ENCODE results near the gene PSMC3IP. TPM values are rescaled to one million over a fixed set of nuclear protein-coding genes. Genes with fewer than 3 reads are reported as not detected.
"Not testable (repeated sequence)": the region's sequence is repeated elsewhere in the genome, so short reads cannot be mapped to it uniquely, and the experiment has no call there.

Gene PSMC3IP
- total RNA-seq, 2 donors from 2014 or later, result 2.9 to 11.2 TPM

DNA sequence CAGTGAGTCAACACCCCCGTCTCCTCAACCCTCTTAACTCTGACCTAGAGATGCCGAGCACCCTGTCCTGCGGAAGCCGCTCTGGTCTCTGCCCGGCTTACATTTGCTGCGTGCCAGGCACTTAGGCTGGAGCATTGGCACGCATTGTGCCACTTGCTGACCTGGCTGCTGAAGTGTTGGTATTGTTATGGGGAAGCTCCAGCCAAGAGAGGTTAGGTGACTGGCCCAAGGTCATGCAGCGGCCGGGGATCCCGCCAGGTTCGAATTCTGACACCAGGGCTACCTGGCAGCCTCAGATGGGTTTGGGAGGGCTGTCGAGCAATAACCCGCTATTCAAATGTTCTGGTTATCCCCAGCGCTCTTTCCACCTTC lies 29.8 kb downstream of the PSMC3IP start:
- no peak for TF ChIP-seq POLR2A (IDR thresholded peaks at IDR 0.05)
- TF ChIP-seq, protein P1, sequence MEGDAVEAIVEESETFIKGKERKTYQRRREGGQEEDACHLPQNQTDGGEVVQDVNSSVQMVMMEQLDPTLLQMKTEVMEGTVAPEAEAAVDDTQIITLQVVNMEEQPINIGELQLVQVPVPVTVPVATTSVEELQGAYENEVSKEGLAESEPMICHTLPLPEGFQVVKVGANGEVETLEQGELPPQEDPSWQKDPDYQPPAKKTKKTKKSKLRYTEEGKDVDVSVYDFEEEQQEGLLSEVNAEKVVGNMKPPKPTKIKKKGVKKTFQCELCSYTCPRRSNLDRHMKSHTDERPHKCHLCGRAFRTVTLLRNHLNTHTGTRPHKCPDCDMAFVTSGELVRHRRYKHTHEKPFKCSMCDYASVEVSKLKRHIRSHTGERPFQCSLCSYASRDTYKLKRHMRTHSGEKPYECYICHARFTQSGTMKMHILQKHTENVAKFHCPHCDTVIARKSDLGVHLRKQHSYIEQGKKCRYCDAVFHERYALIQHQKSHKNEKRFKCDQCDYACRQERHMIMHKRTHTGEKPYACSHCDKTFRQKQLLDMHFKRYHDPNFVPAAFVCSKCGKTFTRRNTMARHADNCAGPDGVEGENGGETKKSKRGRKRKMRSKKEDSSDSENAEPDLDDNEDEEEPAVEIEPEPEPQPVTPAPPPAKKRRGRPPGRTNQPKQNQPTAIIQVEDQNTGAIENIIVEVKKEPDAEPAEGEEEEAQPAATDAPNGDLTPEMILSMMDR (IDR thresholded peaks at IDR 0.05), result no peak
- no peak for TF ChIP-seq POLR2AphosphoS5 (IDR thresholded peaks at IDR 0.05)
- DNase-seq (ENCODE audit: low spot score), result no peak
- Histone ChIP-seq H3K36me3 (no peaks in the 10 kb centered on the region), H3K4me1 (replicated peaks) (no peaks in the 10 kb centered on the region), H3K4me3 (no peak overlapping the region), H3K27me3 (replicated peaks; ENCODE audit: insufficient read depth) (no peaks in the 10 kb centered on the region), H3K9me3 (no peaks in the 10 kb centered on the region), H3K27ac (no peak overlapping the region)
- 87% methylated on average over 14 of the region's 14 CpGs for WGBS
- intact Hi-C loops (cut with DNase I), result no loop called here

DNA sequence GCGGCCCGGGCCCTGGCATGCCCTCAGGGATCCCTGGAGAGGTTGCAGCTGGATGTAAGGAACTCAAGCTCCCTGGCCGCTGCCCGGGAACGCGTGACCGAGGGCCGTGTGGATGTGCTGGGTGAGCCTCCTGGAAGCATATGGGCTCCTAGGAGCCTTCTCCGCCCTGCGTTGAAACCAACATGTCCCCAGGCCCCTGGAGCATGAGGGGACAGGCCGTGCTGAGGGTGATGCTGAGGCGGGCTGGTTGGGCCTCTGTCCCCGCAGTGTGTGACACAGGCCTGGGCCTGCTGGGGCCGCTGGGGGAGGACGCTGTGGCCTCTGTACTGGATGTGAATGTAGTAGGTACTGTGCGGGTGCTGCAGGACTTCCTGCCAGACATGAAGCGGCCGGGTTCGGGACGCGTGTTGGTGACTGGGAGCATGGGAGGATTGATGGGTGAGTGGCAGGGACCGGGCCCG lies 30.5 kb downstream of the PSMC3IP start:
- no peaks in the 10 kb centered on the region for H3K9me3 ChIP-seq
- H3K4me1 ChIP-seq (replicated peaks), result no peaks in the 10 kb centered on the region
- H3K27me3 ChIP-seq (replicated peaks; ENCODE audit: insufficient read depth), result no peaks in the 10 kb centered on the region
- H3K4me3 ChIP-seq, result no peak overlapping the region
- WGBS, result 71% methylated on average over 23 of the region's 23 CpGs
- no peak for DNase-seq (ENCODE audit: low spot score)
- no peak for TF ChIP-seq POLR2A (IDR thresholded peaks at IDR 0.05)
- TF ChIP-seq POLR2AphosphoS5 (IDR thresholded peaks at IDR 0.05), result no peak
- TF ChIP-seq, protein P1 (IDR thresholded peaks at IDR 0.05), result no peak
- intact Hi-C loops (cut with DNase I), result no loop called here
- no peak overlapping the region for H3K27ac ChIP-seq
- H3K36me3 ChIP-seq, result no peaks in the 10 kb centered on the region

DNA sequence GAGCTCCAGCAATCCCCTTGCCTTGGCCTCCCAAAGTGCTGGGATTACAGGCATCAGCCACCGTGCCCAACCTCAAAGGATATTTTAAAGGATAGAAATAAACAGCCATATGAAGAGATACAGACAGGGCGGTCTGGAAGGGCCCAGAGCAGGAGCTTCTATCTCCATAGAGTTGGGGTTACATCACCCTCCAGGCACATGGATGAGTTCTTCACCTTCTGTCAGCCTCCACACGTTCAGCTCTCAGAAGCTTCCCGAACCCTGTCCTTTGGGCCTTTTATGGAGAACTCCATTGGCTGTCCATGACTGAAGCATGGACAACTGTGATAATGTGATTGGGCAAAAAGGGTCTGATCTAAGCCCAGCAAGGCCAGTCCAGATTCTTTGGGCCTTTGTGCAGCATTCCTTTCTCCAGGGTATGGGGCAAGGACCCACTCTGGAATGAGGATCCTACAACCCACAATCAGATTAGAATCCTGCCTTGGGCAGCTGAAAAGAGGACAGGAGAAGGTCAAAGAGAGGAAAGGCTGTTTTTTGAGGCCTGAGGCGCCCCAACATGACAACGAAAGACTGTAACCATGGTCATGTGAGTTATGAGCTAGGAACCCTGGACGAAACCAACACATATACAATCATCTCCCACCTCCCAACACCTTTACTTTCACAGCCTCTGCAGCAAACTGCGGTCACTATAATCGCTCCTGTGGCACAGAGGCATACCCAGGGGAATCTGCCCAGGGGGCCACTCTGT lies 31.6 kb downstream of the PSMC3IP start:
- H3K27me3 ChIP-seq (replicated peaks; ENCODE audit: insufficient read depth); H3K27ac ChIP-seq; intact Hi-C loops (cut with DNase I); H3K4me1 ChIP-seq (replicated peaks); H3K36me3 ChIP-seq; DNase-seq (ENCODE audit: low spot score); H3K4me3 ChIP-seq; H3K9me3 ChIP-seq: not testable (repeated sequence)
- WGBS, result 88% methylated on average over 9 of the region's 9 CpGs

DNA sequence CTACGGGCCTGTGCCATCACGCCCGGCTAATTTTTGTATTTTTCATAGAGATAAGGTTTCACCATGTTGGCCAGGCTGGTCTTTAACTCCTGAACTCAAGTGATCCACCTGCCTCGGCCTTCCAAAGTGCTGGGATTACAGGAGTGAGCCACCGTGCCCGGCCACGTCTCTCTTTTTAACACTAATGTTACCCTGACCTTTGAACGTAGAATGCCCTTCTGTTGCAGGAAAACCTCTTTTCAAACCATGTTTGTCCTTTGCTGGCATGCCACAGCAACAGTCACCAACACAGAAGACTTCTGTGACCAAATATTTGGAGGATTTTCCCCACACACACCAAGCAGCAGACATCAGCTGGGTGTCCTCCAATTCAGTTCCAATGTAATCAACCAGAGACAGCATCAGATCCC lies 32.6 kb downstream of the PSMC3IP start:
- H3K4me3 ChIP-seq, result no peak overlapping the region
- H3K9me3 ChIP-seq, result no peaks in the 10 kb centered on the region
- intact Hi-C loops (cut with DNase I), result no loop called here
- TF ChIP-seq, protein P1 (IDR thresholded peaks at IDR 0.05), result no peak
- TF ChIP-seq POLR2A (IDR thresholded peaks at IDR 0.05) (no peak), POLR2AphosphoS5 (IDR thresholded peaks at IDR 0.05) (no peak)
- H3K27ac ChIP-seq, result no peak overlapping the region
- WGBS, result 78% methylated on average over 8 of the region's 8 CpGs
- H3K4me1 ChIP-seq (replicated peaks), result no peaks in the 10 kb centered on the region
- H3K27me3 ChIP-seq (replicated peaks; ENCODE audit: insufficient read depth), result no peaks in the 10 kb centered on the region
- no peak for DNase-seq (ENCODE audit: low spot score)
- no peaks in the 10 kb centered on the region for H3K36me3 ChIP-seq

DNA sequence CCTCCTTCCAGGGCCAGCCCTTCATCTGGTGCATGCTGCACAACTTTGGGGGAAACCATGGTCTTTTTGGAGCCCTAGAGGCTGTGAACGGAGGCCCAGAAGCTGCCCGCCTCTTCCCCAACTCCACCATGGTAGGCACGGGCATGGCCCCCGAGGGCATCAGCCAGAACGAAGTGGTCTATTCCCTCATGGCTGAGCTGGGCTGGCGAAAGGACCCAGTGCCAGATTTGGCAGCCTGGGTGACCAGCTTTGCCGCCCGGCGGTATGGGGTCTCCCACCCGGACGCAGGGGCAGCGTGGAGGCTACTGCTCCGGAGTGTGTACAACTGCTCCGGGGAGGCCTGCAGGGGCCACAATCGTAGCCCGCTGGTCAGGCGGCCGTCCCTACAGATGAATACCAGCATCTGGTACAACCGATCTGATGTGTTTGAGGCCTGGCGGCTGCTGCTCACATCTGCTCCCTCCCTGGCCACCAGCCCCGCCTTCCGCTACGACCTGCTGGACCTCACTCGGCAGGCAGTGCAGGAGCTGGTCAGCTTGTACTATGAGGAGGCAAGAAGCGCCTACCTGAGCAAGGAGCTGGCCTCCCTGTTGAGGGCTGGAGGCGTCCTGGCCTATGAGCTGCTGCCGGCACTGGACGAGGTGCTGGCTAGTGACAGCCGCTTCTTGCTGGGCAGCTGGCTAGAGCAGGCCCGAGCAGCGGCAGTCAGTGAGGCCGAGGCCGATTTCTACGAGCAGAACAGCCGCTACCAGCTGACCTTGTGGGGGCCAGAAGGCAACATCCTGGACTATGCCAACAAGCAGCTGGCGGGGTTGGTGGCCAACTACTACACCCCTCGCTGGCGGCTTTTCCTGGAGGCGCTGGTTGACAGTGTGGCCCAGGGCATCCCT lies 34.1 kb downstream of the PSMC3IP start:
- Histone ChIP-seq H3K27me3 (replicated peaks; ENCODE audit: insufficient read depth) (no peaks in the 10 kb centered on the region), H3K4me1 (replicated peaks) (no peaks in the 10 kb centered on the region), H3K9me3 (no peaks in the 10 kb centered on the region), H3K27ac (no peak overlapping the region), H3K36me3 (no peaks in the 10 kb centered on the region), H3K4me3 (no peak overlapping the region)
- intact Hi-C loops (cut with DNase I), result no loop called here
- TF ChIP-seq POLR2A (IDR thresholded peaks at IDR 0.05) (no peak), POLR2AphosphoS5 (IDR thresholded peaks at IDR 0.05) (no peak)
- TF ChIP-seq, protein P1 (IDR thresholded peaks at IDR 0.05), result no peak
- no peak for DNase-seq (ENCODE audit: low spot score)
- WGBS, result 89% methylated on average over 39 of the region's 39 CpGs
